Spleen (tissue), 3 donors: Measurements from ENCODE around the gene CYP2B6.
"Not testable (repeated sequence)": the region's sequence is repeated elsewhere in the genome, so short reads cannot be mapped to it uniquely, and the experiment has no call there.

Source experiments
- POLR2A ChIP-seq, 3 donors: fragments of 450-650 bp; IDR thresholded peaks; one replicate each; pipeline ENCODE4 v1.5.1; 2017; ENCODE audit warnings: antibody characterized with exemption in 3 of 3, mild to moderate bottlenecking in 1 of 3
- POLR2AphosphoS5 ChIP-seq, 3 donors: sonication (generic); formaldehyde crosslinking; IDR thresholded peaks; one replicate each; pipeline ENCODE4 v1.5.1; 2017; ENCODE audit warnings: antibody characterized with exemption in 3 of 3

GRCh38 chr19:40979759-40980158 is 11.3 kb upstream of the CYP2B6 start:
- TF ChIP-seq POLR2A, POLR2AphosphoS5 (IDR thresholded peaks at IDR 0.05): not testable (repeated sequence)
